DMS114 treated with DMSO at 0.1 percent for 48 hours (cell line): ENCODE measurements around the gene TSHZ2.

Experiments
- DNase-seq: peaks from one replicate; lab custom pipeline; 2025; ENCODE audit not compliant: unreplicated experiment; lab: John Stamatoyannopoulos, UW

TSHZ2 gene

DNA sequence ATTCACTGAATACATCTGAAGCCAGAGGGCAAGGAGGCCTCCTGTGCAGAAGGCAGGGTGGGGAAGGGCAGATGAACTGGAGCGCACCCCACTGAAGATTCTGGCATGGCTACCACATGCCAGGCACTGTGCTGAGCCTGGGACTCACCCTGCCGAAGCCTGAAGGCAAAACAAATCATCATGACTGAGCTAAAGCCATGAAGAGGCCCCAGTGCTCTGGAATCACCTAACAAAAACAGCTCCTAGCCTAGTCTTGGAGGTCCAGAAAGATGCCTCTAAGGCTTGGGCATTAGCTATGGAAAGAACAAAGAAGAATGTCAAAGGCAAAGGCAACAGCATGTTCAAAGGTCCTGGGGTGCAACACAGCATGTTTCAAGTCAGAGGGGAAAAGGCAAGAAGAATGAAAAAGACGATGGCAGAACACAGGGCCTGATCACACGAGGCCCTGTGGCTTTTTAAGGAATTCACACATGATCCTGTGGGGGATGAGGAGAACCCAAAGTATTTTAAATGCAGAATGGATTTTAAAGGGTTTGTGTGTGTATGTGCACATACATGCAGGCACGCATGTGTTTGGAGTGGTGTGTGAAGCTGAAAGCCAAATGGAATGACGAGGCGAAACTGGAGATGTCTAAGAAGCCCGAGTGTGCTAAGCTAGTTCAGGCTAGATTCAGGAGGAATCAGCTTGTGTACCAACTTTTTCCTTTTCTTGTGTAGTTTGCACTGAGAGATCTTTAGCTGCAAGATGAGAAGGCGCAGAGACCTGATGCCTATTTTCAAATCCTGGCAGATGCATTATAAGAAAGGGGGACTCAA lies 360.1 kb downstream of the TSHZ2 start:
- DNase-seq: no peak

DNA sequence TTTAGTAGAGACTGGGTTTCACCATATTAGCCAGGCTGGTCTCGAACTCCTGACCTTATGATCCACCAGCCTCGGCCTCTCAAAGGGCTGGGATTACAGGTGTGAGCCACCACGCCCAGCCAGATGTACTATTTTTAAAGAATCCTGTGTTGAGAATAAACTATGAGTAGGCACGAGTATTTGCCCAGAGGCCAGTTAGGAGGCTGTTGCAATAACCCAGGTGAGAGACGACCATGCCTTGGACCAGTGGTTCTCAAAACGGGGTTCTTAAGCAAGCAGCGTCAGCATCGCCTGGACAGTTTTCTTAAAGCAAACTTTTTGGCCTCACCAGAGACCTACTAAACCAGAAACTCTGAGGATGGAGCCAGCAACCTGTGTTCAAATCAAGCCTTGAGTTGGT lies 362.7 kb downstream of the TSHZ2 start:
- no peak for DNase-seq

- DNase-seq: no peak
These were observed 363.4 kb downstream of the TSHZ2 start for GRCh38 chr20:53335555-53335954.

- no peak for DNase-seq
These were observed 364.7 kb downstream of the TSHZ2 start for GRCh38 chr20:53336892-53337291.

GRCh38 chr20:53337390-53338101 lies 365.4 kb downstream of the TSHZ2 start:
- no peak for DNase-seq

- DNase-seq: no peak
These were observed 366.6 kb downstream of the TSHZ2 start for GRCh38 chr20:53338716-53339115.

- DNase-seq: no peak
These were observed 370.3 kb downstream of the TSHZ2 start for GRCh38 chr20:53342429-53342828.

DNA sequence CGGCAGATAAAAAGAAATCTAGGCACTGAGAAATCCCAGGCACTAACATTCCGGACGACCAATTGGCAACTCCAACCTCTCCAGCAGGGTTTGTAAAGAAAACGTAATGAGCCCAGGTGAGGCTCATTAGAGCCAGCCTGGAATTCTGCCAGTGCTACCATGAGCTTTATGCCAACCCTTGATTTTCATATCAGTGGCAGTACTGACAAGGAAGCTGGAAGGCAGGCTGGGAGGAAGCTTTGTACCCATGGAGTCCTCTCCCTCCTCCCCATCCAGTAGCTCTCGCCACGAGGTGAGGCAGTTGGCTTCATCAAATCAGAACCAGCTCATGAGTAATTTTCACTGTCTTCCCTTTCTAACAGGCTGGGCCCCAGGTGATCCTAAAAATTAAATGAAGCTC lies 371.3 kb downstream of the TSHZ2 start:
- DNase-seq: no peak

GRCh38 chr20:53344891-53345290 lies 372.7 kb downstream of the TSHZ2 start:
- no peak for DNase-seq

- DNase-seq: no peak
These were observed 373.6 kb downstream of the TSHZ2 start for GRCh38 chr20:53345536-53346334.

- DNase-seq: no peak
These were observed 374.1 kb downstream of the TSHZ2 start for GRCh38 chr20:53346335-53346648.

GRCh38 chr20:53349730-53350129 lies 377.6 kb downstream of the TSHZ2 start:
- no peak for DNase-seq

GRCh38 chr20:53352727-53353440 lies 380.7 kb downstream of the TSHZ2 start:
- DNase-seq: no peak

GRCh38 chr20:53354314-53354713 lies 382.2 kb downstream of the TSHZ2 start:
- DNase-seq: no peak

DNA sequence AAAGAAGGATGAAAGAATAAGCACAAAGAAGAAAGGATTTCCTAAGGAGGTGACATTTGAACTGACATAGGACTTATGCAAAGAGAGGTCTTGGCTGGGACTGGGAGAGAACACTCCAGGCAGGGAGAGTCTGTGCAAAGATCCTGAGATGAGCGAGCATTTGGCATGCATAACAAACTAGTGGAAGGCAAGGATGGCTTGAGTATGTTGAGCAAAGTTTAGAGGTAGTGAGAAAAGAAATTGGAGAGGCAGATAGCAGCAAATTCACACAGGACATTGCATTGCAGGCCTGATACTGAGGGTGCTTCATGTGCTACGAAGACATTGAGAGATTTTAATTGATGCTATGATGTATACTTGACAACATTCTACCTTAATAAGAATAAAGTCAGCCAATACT lies 383.6 kb downstream of the TSHZ2 start:
- no peak for DNase-seq

DNA sequence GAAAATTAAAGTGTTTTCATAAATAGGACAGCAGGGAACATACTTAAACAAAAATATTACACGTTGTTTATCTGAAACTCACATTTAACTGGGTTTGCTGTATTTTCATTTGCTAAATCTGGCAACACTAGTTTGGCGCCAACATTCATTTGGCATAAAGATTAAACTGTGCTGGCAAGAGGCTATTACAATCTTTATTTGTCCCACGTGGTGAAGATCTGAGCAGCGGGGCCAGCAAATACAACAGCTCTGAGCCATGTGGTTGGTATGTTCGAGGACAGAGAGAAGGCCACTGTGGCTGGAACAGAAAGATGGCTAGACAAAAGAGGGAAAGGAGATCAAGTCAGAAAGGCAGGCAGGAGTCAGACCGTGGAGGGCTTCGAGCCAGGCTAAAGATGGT lies 387.3 kb downstream of the TSHZ2 start:
- no peak for DNase-seq

GRCh38 chr20:53360852-53361251 lies 388.7 kb downstream of the TSHZ2 start:
- DNase-seq: no peak

DNA sequence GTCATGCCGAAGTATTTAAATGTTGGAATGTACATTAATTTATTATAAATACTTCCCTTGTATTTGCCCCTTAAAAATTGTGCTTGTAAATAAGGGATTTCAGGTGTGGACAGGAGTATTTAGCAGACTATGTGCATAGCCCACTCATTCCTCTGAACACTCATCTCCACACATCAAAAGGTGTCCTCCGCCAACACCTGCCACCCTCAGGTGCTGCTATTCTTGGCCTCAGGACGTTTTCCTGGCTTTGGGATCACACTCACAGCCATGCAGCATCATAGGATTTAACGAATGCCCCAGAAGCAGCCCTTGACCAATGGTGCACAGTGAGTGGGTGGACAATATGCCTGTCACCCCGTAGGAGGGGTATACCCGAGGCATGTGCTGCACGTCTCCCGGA lies 390.6 kb downstream of the TSHZ2 start:
- no peak for DNase-seq

DNA sequence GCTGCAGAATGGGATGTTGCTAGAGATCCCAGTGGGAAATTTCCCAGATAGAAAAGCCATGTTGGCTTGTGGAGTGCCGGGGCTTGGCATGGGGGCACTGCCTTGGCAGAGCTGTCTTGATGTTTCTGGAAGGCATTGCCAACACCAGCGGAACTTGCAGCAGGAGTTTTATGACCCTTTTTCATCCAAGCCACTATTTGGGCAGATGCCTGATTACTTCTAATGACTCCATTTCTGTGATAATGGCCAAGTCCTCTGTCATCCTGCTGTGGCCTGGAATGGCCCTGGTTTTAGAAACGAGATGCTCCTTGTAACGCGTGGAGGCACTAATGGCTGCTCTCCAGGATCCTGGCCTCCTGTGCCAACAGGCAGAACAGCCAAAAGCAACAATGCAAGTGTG lies 392.5 kb downstream of the TSHZ2 start:
- DNase-seq: no peak

- no peak for DNase-seq
These were observed 392.9 kb downstream of the TSHZ2 start for GRCh38 chr20:53365076-53365475.

GRCh38 chr20:53365539-53366075 lies 393.4 kb downstream of the TSHZ2 start:
- DNase-seq: no peak
